Measurements from ENCODE around the gene NDUFAF3. TPM values are rescaled to one million over a fixed set of nuclear protein-coding genes. Genes with fewer than 3 reads are reported as not detected.

NDUFAF3 gene
- total and polyA plus RNA-seq, 9 donors: 43.2 to 132 (median 89.8) TPM

GRCh38 chr3:49022688-49023171 is 809 bp downstream of the NDUFAF3 start:
- no peaks in the 10 kb centered on the region for H3K27me3 ChIP-seq
- H3K9me3 ChIP-seq: no peaks in the 10 kb centered on the region
- peak in 4 of 5 donors; percentile 28 to 44 (median 38) for DNase-seq
- intact Hi-C loops (cut with DNase I): loop anchor here in 1 of 4 donors (10.0 kb wide), 1 partner anchor 108 kb away; the partner anchor contains the start of gene ARIH2
- peaks cover 9% of the 10 kb centered on the region for H3K4me1 ChIP-seq (ENCODE audit: insufficient read depth)
- peak overlapping the region; percentile 94 for H3K4me3 ChIP-seq
- H3K27ac ChIP-seq: peak overlapping the region; percentile 97 to 98
- H3K36me3 ChIP-seq: no peaks in the 10 kb centered on the region
- no peak for TF ChIP-seq POLR2A (IDR thresholded peaks at IDR 0.05)
- no peak for TF ChIP-seq CTCF (IDR thresholded peaks at IDR 0.05)
- no peak for TF ChIP-seq EP300 (IDR thresholded peaks at IDR 0.05)
- WGBS, 3 donors: 15 to 21% (median 16%) methylated on average over 12 of the region's 12 CpGs

GRCh38 chr3:49023775-49024174 is 1.9 kb downstream of the NDUFAF3 start:
- Histone ChIP-seq H3K36me3 (no peaks in the 10 kb centered on the region), H3K4me3 (no peak overlapping the region), H3K27me3 (no peaks in the 10 kb centered on the region), H3K4me1 (ENCODE audit: insufficient read depth) (peaks cover 9% of the 10 kb centered on the region), H3K27ac (no peak overlapping the region), H3K9me3 (no peaks in the 10 kb centered on the region)
- TF ChIP-seq EP300 (IDR thresholded peaks at IDR 0.05) (no peak), POLR2A (IDR thresholded peaks at IDR 0.05) (no peak), CTCF (IDR thresholded peaks at IDR 0.05) (no peak)
- DNase-seq: no peak
- WGBS, 3 donors: 78 to 85% (median 79%) methylated on average over 4 of the region's 4 CpGs
- intact Hi-C loops (cut with DNase I): loop anchor here in 1 of 4 donors (10.0 kb wide), 1 partner anchor 109 kb away; the partner anchor contains the start of gene ARIH2

DNA sequence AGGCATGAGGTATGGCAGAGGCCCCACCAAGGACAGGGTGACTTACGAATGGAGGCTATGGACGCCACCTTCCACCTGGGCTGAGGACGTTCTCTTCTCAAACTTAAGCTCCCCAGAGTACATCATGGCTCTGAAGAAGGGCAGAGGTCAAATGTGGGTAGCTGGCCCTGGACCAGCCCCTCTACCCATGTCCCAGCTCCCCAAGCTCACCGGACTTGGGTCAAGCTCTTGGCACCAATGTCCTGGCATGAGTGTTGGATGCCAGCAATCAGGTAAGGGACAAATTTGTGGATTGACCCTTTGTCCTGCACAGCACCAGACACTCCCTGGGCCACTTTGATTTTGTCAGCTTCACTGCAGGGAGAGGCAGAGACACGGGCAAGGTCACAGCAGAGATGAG is 2.5 kb downstream of the NDUFAF3 start:
- Histone ChIP-seq H3K27ac (no peak overlapping the region), H3K9me3 (no peaks in the 10 kb centered on the region), H3K4me1 (ENCODE audit: insufficient read depth) (peaks cover 9% of the 10 kb centered on the region), H3K4me3 (no peak overlapping the region), H3K27me3 (no peaks in the 10 kb centered on the region), H3K36me3 (no peaks in the 10 kb centered on the region)
- peak in 2 of 5 donors; percentile 33 to 36 for DNase-seq
- intact Hi-C loops (cut with DNase I): loop anchor here in 1 of 4 donors (10.0 kb wide), 1 partner anchor 110 kb away; the partner anchor contains the start of gene ARIH2
- TF ChIP-seq EP300 (IDR thresholded peaks at IDR 0.05): no peak
- 52 to 66% (median 57%) methylated on average over 5 of the region's 5 CpGs for WGBS, 3 donors

GRCh38 chr3:49025005-49025792 is 3.3 kb downstream of the NDUFAF3 start:
- 54 to 55% (median 55%) methylated on average over 11 to 13 of the region's 13 CpGs for WGBS, 3 donors
- Histone ChIP-seq H3K27me3 (no peaks in the 10 kb centered on the region), H3K9me3 (no peaks in the 10 kb centered on the region), H3K4me1 (ENCODE audit: insufficient read depth) (peaks cover 9% of the 10 kb centered on the region), H3K36me3 (no peaks in the 10 kb centered on the region), H3K27ac (no peak overlapping the region), H3K4me3 (no peak overlapping the region)
- intact Hi-C loops (cut with DNase I): loop anchor here in 1 of 4 donors (10.0 kb wide), 1 partner anchor 110 kb away; the partner anchor contains the start of gene ARIH2
- TF ChIP-seq POLR2A (IDR thresholded peaks at IDR 0.05) (no peak), CTCF (IDR thresholded peaks at IDR 0.05) (no peak), EP300 (IDR thresholded peaks at IDR 0.05) (no peak)
- DNase-seq: peak in 2 of 5 donors; percentile 25 to 26
